ENCODE results near the gene KISS1R.
A peak's percentile ranks its signal among the peaks of the same experiment; 100 is the strongest.

KISS1R gene

DNA sequence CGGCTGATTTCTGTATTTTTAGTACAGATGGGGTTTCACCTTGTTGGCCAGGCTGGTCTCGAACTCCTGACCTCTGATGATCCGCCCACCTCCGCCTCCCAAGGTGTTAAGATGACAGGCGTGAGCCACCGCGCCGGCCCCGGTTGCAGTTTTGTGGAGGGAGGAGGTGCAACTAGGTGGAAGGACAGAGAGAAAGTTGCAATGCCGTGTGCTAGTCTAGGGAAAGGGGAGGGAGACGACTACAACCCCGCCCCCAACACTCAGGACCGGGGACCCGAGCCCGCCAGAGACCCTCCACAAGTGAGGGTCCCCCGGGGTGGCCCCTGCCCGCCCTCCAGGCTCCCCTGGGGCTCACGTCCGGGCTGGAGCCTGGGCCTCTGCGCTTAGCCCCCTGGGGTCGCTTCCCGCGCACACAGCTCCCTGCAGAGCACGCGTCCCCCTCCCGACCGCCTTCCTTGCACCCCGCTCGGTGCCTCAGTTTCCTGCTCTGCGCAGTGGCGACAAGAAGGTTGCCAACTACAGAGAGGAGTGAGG is 7.5 kb downstream of the KISS1R start:
- no peak for DNase-seq (ENCODE audit: low read depth)

DNA sequence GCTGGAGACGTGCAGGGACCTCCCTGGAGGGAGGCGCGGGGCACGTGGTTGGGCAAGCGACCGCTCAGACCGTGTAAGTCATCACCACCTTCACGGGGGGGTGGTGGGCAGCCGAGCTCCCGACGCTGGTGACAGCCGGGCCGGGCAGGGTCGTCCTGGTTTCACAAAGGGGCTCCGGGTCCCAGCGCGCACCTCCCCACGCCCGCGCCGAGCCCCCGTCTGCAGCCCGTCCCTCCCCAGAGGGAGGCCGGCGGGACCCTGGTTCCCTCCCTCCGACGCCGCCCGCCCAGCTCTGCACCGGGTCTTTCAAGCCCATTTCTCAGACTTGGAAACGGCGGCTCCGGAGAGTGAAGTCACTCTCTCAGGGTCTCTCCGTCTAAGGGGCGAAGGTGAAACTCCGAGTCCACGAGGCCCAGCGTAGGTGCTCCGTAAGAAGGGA is 8.0 kb downstream of the KISS1R start:
- peak; percentile 61 for DNase-seq (ENCODE audit: low read depth)

DNA sequence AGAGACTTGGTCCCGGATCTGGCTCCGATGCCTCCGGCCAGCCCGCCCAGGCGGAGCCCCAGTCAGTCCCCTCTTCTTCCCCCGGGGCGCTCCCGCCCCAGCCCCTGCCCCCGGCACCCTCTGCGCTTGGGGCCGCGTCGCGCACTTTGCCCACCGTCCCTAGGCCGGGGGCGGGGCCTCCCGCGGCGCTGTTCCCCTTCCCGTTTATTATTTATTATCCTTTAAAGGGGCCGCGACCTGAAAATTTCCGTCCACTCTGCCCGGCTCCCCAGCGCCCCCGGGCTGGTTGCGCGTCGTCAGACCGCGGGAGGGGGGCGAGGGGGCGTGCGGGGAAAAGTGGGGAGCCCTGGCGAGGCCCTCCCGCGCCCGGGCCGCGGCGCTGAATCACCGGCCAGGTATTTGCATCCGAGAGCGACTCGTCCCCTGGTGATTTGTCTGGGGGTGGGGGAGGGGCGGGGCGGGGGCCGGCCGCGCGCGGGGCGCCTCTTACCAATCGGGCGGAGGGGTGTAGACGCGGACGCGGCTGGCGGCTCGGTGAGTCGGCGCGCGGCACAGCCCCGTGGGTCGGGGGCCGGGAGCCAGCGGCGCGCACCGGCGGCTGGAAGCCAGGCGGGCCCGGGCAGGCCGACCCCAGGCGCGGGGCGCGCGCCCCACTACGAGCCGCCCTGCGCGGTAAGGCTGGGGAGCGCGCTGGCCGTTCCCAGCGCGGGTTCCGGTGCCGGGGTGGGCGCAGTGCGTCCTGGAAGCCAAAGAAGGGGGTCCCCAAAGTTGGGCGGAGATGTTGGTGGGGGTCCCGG is 8.6 kb downstream of the KISS1R start, which contains the start of gene ARID3A:
TSS of gene ARID3A (plus strand) at position 510 of the 797 bp plus-strand sequence. CDS start 3,494 bp downstream, outside the sequence.
- peak; percentile 90 for DNase-seq (ENCODE audit: low read depth)

DNA sequence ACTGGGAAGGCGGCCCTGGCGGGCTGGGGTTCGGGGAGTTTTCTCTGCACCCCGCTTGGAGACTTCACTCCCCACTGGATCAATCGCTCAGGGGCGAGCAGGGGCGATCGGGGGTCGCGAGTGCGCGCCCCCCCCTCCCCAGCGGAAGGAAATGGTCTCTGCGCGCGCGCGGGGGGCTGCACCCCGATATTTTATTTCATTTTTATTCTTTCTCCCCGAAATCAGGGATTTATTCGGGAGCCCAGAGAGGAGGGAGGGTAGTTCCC is 9.1 kb downstream of the KISS1R start:
- DNase-seq (ENCODE audit: low read depth): no peak

DNA sequence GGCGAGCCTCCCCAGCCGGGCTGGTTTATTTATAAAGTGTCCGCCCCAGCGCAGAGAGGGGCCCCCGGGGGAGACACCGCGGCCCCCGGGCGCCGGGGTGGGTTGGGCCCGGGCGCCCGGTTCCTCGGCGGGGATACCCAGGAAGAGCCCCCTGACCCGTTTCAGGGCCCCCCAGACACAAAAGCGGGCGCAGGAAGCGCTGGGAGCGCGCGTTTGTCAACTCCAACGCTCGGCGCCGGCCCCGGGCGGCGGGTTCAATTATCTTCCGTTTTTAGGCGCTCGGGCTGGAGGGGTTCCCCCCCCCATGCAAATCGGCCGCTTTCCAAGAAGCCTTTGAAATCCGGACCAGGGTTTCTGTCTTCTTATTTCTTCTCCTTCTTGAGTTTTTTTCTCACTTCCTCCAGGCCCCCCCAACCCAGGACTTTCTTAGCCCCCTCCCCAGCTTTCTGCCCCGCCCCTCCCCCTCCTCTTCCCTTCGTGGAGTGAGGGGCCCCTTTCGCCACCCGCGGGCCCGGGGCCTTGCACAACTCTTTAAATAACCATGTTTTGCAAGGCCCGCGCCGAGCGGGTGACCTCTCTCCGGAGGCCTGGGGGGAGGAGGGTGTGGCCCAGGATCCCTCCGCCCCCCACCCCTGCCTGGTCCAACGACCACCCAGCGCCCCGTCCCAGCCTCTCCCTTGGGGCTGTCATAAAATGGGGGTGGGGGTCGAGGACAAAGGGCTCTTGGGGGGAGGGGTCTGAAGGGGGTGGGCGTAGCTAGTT is 9.6 kb downstream of the KISS1R start:
- DNase-seq (ENCODE audit: low read depth): peak; percentile 67

DNA sequence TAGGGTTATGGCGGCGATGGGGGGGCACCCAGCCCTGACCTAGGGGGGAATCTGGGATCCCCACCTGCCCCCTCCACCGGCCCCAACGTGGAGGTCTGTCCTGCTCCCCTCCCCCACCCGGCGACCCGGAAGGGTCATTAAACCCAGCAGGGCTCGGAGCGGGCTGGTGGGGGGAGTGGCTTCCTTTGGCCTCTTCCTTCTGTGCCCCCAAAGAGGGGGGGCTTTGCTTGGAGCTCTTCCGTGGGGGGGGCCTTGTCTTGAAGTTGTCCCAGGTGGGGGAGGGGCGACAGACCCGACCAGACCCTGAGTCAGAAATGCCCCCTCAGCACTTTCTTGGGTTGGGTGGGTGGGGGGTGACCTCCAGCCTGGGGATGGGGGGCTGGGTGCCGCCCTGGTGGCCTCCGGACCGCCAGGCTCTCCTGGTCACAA is 10.2 kb downstream of the KISS1R start:
- no peak for DNase-seq (ENCODE audit: low read depth)

DNA sequence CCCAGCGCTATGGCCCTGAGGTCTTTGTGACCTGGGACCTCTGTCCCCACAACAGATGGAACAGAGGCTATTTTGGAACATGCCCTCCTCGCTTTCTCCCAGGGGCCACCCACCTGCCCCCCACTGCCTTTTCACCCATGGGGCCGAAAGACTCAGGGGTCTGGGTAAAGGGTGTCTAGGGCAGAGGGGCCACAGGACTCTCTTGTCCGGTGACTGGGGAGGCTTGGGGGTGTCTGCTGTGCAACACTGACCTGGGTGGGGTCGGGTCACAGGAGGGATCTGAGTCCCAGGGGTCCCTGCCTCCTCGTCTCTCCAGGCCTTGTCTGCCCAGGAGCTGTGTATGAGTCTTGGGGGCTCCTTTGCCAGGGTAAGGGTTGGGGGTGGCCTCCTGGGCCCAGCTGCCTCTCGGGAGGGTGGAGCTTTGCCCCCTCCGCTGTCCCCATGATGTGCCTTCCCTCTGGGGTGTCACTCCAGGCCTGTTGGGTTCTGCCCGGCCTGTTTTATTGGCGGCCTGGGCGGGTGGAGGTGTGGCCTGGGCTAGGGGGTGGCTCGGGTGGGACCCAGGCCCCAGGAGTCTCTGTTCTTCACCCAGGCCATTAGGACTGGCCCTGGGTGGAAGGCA is 10.8 kb downstream of the KISS1R start:
- no peak for DNase-seq (ENCODE audit: low read depth)

DNA sequence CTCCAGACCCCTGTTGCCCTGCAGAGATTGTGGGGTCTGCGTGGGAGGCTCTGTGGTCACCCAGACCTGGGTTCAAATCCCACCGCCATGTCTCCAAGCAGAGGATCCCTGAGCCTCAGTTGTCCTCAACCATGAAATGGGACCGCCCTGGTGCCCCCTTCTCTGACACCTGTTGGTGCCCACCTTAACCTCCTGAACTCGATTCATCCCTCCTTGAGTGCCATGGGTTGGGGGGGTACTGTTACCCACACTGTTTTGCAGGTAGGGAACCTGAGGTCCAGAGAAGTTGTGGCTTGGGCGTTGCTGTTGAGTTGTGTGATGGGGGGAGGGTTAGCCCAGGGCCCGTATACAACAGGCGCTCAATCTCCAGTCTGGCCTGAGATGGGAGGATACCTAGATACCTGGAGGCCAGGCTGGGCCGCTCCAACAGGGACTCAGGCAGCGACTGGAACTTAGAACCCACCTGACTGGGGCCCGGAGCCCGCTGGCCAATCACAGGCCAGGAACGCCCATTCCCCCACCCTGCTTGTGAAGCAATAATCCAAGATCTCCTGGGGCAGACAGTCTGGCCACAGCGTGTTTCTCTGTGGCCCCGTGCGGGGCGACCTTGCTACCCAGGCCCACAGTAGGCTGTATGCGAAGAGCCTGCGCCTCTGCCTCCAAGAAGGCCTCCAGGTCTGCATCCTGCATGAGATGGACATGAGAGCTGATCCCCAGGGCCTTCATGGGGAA is 11.5 kb downstream of the KISS1R start:
- DNase-seq (ENCODE audit: low read depth): no peak

DNA sequence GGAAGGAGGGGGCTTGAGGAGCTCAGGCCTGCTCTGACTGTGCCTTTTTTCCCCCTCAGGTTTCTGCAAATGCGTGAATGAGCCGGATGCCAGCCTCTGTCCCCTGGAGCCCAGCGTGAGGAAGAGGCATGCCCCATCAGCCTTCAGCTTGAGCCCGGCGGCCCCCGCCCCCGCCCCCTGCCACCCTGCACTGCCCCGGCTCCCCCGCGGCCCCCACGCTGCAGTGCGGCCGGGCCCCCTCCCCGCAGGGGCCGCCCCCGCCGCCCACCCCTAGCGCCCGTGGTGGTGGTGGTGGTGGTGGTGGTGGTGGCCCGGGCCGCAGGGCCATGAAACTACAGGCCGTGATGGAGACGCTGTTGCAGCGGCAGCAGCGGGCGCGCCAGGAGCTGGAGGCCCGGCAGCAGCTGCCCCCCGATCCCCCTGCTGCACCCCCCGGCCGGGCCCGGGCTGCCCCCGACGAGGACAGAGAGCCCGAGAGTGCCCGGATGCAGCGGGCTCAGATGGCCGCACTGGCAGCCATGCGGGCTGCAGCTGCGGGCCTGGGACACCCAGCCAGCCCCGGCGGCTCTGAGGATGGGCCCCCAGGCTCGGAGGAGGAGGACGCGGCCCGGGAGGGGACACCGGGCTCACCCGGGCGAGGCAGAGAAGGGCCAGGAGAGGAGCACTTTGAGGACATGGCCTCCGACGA is 12.2 kb downstream of the KISS1R start:
- no peak for DNase-seq (ENCODE audit: low read depth)

DNA sequence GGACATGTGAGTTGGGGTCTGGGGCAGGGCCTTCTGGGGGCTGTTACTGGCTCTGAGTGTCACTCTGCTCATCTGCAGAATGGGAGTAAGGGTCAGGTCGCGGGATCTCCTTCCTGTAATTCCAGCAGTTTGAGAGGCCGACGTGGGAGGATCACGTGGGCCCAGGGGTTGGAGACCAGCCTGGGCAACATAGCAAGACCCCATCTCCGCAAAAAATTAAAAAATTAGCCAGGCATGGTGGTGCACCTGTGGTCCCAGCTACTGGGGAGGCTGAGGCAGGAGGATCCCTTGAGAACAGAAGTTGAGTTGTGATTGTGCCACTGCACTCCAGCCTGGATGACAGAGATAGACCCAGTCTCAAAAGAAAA is 12.7 kb downstream of the KISS1R start:
- DNase-seq (ENCODE audit: low read depth): no peak

DNA sequence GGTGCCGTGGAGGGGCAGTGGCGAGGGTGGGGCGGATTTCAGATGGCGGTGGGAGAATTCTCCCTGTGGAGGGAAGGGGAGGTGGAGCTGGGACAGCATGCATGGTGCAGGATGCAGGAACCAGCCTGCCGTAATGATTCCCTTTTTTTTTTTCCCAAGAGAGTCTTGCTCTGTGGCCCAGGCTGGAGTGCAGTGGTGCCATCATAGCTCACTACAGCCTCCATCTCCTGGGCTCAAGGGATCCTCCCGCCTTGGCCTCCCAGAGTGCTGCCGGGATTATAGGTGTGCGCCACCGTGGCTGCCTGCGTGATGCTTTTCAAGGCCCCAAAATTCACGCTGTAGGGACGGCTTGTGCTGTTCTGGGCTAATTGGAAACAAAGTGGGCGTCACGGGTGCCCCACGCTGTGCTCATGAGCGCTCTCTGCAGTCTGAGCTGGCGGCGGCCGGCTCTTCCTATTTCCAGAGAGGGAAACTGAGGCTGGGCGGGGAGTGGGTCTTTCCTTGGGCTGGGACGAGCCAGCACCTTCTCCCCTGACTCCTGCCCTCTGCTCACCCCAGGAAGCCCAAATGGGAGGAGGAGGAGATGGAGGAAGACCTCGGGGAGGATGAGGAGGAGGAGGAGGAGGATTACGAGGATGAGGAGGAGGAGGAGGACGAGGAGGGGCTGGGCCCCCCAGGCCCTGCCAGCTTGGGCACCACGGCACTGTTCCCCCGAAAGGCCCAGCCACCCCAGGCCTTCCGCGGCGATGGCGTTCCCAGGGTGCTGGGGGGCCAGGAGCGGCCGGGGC is 14.9 kb downstream of the KISS1R start:
- DNase-seq (ENCODE audit: low read depth): no peak

DNA sequence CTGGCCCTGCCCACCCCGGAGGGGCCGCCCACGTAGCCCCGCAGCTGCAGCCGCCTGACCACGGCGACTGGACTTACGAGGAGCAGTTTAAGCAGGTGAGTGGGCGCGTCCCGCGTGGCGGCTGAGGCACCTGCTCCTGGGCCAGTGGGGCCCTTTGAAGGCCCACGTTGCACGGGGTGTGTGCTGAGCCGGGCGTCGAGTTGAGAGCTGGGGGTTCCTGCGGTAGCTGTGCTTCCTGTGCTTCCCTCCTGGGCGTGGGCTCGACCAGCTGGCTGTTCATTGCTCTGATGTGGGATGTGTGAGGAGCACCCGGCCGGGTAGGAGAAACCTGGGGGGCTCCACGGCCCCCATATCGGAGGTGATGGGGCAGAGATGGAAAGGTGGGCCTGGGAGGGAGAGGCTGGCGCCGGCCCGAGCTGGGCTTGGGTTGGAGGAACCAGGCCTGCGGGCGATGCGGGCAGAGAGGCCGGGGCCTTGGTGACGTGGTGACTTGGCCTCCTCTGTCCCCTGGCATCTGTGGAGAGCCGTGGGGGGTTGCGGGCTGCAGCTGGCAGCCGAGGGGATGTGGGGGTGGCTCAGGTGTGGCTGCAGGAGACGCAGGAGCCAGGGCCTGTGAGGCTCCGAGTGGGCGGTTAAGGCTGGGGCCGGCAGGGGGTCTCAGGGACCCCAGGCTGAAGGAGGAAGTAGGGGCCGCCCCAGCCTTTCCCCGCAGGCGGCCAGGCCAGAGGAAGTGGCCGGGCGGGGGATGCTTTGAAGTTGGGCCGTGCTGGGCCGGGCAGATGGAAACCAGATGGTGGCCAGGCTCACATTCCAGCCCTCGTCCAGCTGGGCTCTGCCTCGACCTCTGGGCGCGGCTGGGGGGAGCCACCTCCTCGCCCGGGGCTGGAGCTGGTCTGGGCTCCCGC is 15.8 kb downstream of the KISS1R start:
- DNase-seq (ENCODE audit: low read depth): peak; percentile 95

DNA sequence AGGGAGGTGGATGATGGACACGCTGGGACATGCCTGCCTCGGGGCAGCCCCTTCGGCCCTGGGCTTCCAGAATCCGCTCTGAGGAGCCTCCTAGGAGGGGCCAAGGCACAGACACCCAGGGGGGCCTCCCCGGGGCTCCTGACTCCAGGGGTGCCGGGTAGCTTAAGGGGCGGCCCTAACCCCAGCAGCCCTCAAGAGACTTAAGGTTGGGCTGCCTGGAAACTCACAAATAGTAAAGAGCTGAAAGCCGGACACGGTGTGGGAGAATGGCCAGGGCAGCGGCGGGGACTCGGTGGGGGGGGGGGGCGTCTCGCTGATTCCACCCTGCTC is 16.4 kb downstream of the KISS1R start:
- DNase-seq (ENCODE audit: low read depth): no peak

DNA sequence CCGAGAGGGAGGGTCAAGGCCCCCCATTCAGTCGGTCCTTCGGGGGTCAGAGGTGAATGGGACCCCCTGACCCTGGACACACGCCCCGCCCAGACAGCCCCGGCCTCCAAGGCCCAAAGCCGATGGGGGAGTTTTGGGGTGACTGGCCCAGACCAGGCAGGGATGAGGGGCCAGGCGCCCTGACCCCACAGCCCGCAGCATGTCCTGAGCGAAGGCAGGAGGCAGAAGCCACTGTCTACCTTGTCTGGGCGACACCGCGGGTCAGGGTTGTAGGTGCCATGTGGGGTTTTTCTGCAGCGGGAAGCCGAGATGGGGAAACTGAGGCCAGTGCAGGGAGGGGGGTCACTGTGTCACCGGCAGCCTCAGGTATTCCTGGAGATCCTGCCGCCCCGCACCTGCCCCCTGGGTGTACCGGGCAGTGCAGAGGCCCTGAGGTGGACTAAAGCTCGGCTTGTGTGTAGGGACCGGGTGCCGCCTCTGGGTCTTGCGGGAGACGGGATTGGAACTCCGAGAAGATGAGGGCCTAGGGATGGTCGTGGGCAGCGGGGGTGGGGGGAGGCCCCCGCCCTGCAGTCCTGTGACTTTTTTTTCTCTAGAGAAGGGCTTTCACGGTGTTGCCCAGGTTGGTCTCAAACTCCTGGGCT is 17.2 kb downstream of the KISS1R start:
- no peak for DNase-seq (ENCODE audit: low read depth)

DNA sequence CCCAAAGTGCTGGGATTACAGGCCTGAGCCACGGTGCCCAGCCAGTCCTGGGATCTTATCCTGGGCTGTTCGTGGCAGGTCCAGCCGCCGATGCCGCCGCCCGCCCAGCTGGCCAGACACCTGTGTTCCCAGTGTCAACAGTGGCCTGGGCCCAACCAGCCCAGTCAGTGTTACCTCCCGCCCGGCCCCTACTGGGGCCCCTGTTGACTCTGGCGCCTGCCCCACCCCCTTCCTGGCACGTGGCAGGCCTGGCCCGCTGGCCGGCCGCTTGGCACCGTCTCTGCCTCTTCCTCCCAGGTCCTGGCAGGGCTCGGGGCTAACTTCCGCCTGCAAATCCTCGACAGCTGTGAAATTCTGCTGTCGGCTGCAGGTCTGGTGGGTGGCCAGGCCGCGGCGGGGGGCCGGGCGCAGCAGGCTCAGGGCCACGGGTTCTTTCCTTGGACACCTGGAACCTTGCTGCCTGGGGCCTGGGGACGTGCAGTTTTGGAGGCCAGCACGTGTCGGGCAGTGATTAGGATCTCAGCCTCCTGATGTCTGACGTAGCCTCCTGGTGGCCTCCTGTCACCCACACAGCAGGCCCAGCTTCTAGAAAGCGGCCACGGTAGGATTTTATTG is 17.8 kb downstream of the KISS1R start:
- DNase-seq (ENCODE audit: low read depth): no peak

DNA sequence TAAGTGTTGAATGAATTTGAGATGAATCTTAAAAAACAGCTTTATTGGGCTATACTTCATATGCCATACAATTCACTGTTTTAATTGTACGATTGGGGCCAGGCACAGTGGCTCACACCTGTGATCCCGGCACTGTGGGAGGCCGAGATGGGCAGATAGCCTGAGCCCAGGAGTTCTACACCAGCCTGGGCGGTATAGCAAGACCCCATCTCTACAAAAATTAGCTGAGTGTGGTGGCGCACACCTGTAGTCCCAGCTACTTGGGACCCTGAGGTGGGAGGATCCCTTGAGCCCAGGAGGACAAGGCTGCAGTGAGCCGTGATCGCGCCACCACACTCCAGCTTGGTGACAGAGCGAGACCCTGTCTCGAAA is 19.0 kb downstream of the KISS1R start:
- DNase-seq (ENCODE audit: low read depth): no peak

DNA sequence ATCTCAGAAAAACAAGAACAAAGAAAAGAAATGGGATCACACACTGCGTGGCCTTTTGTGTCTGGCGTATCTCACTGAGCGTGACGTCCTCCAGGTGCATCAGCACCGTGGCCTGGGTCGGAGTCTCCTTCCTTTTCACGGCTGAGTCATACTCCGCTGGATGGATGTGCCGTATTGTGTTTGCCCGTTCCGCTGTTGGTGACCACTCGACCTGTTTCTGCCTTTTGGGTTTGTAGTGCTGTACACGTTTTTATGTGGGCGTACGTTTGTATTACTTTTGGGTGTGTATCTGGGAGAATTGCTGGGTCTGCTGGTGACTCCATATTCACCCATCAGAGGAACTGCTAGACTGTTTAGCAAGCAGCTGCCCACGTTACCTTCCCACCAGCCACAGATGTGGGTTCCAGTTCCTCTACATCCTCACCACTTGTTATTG is 20.1 kb downstream of the KISS1R start:
- DNase-seq (ENCODE audit: low read depth): no peak

DNA sequence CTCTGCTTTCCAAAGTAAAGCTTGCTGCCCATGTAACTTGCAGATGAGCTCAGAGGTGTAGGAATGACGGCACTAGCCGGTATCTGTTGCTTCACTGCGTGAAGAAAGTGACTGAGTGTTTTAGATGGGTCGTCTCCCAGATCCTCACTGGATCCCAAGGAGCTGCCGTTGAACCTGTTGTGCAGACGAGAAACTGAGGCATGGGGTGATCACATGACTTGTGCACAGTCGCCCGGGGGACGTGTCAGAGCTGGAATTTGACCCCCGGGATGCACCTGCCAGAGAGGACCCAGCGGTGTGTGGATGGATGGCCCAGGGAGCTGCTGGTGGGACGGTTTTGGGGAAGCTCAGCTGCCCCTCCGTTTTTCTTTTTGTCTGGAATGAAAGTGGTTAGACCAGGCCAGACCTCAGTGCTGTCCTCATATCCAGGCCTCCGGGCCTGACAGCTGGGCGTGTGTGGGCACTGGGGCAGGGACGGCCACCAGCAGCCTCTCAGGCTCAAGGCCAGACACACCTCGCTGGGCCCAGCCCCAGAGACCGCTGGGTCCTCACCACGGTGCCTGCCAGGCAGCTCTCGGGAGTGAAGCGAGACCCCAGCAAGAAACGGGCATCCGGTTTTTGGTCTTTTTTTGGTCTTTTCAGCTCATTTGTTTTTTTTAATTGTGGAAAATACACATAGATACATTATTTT is 21.2 kb downstream of the KISS1R start:
- no peak for DNase-seq (ENCODE audit: low read depth)

Measured in ELR (cell line).